ENCODE measurements around the gene NDRG2.
"Not testable (repeated sequence)": the region's sequence is repeated elsewhere in the genome, so short reads cannot be mapped to it uniquely, and the experiment has no call there.

Gene NDRG2

DNA sequence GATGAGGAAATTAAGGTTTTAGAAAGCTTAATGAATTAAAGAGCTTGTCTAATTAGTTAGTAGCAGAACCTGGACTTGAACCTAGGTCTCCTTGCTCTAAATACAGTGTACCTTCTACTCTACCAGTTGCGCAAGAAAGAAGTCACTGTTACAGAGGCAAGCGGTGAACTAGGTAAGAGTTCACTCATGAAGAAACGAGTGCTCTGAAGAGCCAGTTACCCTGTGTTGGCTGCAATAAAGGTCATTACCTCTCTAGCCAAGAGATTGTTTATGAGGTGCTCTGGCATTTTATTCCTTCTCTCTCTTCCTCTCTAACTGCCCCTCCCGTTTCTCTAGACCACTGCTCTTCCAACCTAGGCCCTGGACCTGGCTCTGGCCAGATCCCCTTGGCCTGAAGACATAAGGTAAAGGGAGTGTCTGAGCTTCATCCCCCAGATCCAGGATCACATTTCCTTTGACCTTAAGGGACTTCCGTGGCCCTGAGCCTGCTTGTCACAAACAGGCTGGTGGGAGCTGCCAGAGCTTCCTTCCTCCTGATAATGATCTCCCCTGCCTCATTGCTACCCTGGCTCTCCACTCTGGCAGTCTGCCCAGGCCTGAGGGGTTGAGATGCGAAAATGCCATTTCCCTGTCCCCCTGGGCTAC lies 19.2 kb upstream of the NDRG2 start:
- TF ChIP-seq CTCF (IDR thresholded peaks at IDR 0.05; ENCODE audit: insufficient read depth, low read length, poor library complexity, severe bottlenecking), result no peak
- no peaks in the 10 kb centered on the region; the same call in none of the 2 replicates for H3K27me3 ChIP-seq (replicated peaks; ENCODE audit: control insufficient read depth, insufficient read depth, low read length)
- no peak for DNase-seq (ENCODE audit: extremely low read depth, insufficient read length)
- no peaks in the 10 kb centered on the region for H3K36me3 ChIP-seq (ENCODE audit: control insufficient read depth, insufficient read depth, low read length)
- no peak overlapping the region for H3K4me3 ChIP-seq (replicated peaks; ENCODE audit: low read depth, low read length)

DNA sequence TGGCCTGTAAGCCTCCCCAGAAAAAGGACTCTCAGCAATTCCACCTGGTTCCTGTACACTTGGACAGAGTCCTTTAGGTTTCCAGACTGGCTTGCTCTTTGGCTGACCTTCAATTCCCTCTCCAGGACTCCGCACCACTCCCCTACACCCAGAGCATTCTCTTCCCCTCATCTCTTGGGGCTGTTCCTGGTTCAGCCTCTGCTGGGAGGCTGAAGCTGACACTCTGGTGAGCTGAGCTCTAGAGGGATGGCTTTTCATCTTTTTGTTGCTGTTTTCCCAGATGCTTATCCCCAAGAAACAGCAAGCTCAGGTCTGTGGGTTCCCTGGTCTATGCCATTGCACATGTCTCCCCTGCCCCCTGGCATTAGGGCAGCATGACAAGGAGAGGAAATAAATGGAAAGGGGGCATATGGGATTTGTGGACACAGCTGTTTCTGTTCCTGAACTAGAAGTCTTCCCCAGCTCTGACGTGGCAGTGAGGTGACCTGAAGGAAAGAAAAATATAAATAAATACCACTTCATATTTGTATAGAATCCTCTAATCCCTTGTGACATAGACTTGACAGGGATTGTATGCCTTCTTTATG lies 18.6 kb upstream of the NDRG2 start:
- no peak for TF ChIP-seq CTCF (IDR thresholded peaks at IDR 0.05; ENCODE audit: insufficient read depth, low read length, poor library complexity, severe bottlenecking)
- Histone ChIP-seq H3K27me3 (replicated peaks; ENCODE audit: control insufficient read depth, insufficient read depth, low read length) (no peaks in the 10 kb centered on the region; the same call in none of the 2 replicates), H3K4me3 (replicated peaks; ENCODE audit: low read depth, low read length) (no peak overlapping the region), H3K36me3 (ENCODE audit: control insufficient read depth, insufficient read depth, low read length) (no peaks in the 10 kb centered on the region)
- DNase-seq (ENCODE audit: extremely low read depth, insufficient read length), result no peak

DNA sequence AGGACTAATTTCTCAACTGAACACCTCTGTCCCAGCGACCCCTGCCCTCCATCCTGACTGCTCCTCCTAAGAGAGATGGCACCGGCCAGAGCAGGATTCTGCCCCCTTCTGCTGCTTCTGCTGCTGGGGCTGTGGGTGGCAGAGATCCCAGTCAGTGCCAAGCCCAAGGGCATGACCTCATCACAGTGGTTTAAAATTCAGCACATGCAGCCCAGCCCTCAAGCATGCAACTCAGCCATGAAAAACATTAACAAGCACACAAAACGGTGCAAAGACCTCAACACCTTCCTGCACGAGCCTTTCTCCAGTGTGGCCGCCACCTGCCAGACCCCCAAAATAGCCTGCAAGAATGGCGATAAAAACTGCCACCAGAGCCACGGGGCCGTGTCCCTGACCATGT lies 18.1 kb upstream of the NDRG2 start:
- no peak for DNase-seq (ENCODE audit: extremely low read depth, insufficient read length)
- H3K27me3 ChIP-seq (replicated peaks; ENCODE audit: control insufficient read depth, insufficient read depth, low read length), result no peaks in the 10 kb centered on the region; the same call in none of the 2 replicates
- no peak for TF ChIP-seq CTCF (IDR thresholded peaks at IDR 0.05; ENCODE audit: insufficient read depth, low read length, poor library complexity, severe bottlenecking)
- H3K36me3 ChIP-seq (ENCODE audit: control insufficient read depth, insufficient read depth, low read length), result no peaks in the 10 kb centered on the region
- H3K4me3 ChIP-seq (replicated peaks; ENCODE audit: low read depth, low read length), result no peak overlapping the region

DNA sequence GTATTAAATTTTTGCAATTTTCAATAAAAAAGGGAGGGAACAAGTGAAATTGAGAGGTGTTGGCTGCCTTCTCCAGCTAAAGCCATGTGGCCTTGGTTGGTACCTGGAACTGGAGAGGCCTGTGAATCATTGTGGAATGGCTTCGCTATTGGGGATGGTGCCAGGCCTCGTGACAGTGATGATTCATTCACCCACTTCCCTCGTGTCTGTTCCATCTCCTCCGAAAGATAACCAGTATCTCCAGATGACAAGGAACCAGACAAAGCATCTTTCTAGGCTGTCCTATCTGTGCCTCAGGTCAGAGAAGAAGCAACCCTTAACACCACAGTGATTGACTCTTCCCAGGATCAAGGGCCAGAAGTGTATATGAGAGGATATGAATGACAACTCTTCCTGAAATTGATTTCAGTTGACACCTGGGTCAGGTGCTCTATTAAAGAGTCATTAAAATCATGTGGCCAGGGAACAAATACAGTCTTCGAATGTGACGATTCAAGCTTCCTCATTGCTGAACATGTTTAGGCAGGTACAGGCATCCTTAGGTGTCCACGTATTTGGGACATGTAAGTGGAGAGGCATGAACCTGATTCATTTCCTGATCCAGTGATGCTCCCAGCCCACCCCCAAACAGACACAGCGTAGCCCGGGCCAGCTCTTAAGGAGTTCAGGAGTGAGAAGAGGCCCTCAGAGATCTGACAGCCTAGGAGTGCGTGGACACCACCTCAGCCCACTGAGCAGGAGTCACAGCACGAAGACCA lies 17.0 kb upstream of the NDRG2 start, which contains the start of gene RNASE7:
Gene RNASE7, plus strand, starts transcription at position 687 of the 758 bp plus-strand sequence. CDS start 631 bp downstream, outside the sequence.
- Histone ChIP-seq H3K27me3 (replicated peaks; ENCODE audit: control insufficient read depth, insufficient read depth, low read length) (no peaks in the 10 kb centered on the region; the same call in none of the 2 replicates), H3K36me3 (ENCODE audit: control insufficient read depth, insufficient read depth, low read length) (no peaks in the 10 kb centered on the region), H3K4me3 (replicated peaks; ENCODE audit: low read depth, low read length) (no peak within 1 kb of the TSS)
- no peak for DNase-seq (ENCODE audit: extremely low read depth, insufficient read length)
- TF ChIP-seq CTCF (IDR thresholded peaks at IDR 0.05; ENCODE audit: insufficient read depth, low read length, poor library complexity, severe bottlenecking), result no peak

DNA sequence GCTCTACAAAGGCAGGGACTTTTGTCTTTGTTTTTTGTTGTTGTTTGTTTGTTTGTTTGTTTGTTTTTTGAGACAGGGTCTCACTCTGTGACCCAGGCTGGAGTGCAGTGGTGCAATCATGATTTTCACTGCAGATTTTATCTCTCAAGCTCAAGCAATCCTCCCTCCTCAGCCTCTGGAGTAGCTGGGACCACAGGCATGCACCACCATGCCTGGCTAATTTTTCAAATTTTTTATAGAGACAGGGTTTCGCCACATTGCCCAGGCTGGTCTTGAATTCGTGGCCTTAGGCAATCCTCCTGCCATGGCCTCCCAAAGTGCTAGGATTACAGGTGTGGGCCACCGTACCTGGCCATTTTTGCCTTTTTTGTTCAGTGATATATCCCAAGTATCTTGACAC lies 16.1 kb upstream of the NDRG2 start:
- not testable (repeated sequence) for H3K36me3 ChIP-seq (ENCODE audit: control insufficient read depth, insufficient read depth, low read length); H3K27me3 ChIP-seq (replicated peaks; ENCODE audit: control insufficient read depth, insufficient read depth, low read length); DNase-seq (ENCODE audit: extremely low read depth, insufficient read length); H3K4me3 ChIP-seq (replicated peaks; ENCODE audit: low read depth, low read length)

- no peaks in the 10 kb centered on the region; the same call in 1 of the 2 replicates for H3K27me3 ChIP-seq (replicated peaks; ENCODE audit: control insufficient read depth, insufficient read depth, low read length)
- H3K36me3 ChIP-seq (ENCODE audit: control insufficient read depth, insufficient read depth, low read length), result no peaks in the 10 kb centered on the region
- no peak for TF ChIP-seq CTCF (IDR thresholded peaks at IDR 0.05; ENCODE audit: insufficient read depth, low read length, poor library complexity, severe bottlenecking)
- no peak for DNase-seq (ENCODE audit: extremely low read depth, insufficient read length)
- H3K4me3 ChIP-seq (replicated peaks; ENCODE audit: low read depth, low read length), result no peak overlapping the region
These were observed 15.6 kb upstream of the NDRG2 start for GRCh38 chr14:21040370-21040925.

Measured in GM06990 (cell line).